Measurements from ENCODE around the gene CACNA2D1. TPM values are rescaled to one million over a fixed set of nuclear protein-coding genes. Genes with fewer than 3 reads are reported as not detected.

Gene CACNA2D1
- total RNA-seq, 1 experiment from 2014 or later, result 9.8 TPM

DNA sequence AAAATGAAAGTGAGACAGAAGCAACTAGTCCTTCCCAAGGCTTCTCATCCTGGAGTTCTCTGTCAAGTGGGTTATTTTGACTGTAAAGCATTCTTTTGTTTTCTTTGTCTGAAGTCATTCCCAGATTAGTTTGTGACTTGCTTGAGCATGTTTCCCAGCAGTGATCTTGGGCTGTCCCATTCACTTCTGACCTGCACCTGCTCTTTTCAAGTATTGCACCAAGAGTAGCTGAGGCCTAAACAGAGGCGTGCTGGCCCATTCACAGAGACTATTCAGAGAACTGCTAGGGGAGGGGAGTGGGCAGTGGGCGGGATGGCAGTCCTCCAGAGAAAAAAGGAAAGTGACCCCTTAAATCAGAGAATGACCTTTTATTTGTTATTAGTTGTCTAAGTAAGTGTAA lies 61.3 kb downstream of the CACNA2D1 start:
- Histone ChIP-seq H3K9me3 (ENCODE audit: control insufficient read depth, insufficient read depth, low read depth, low read length) (no peaks in the 10 kb centered on the region), H3K36me3 (ENCODE audit: control insufficient read depth, insufficient read depth, low read length) (no peaks in the 10 kb centered on the region), H3K27me3 (ENCODE audit: control insufficient read depth, insufficient read depth, low read length) (no peaks in the 10 kb centered on the region), H3K4me1 (ENCODE audit: control insufficient read depth, insufficient read depth, low read length) (no peaks in the 10 kb centered on the region), H3K27ac (ENCODE audit: low read length) (no peak overlapping the region), H3K4me3 (ENCODE audit: low read depth in 2 of 2, low read length in 2 of 2) (no peak overlapping the region)
- no peak for DNase-seq (ENCODE audit: low read depth, low spot score)
- no peak for ATAC-seq
- TF ChIP-seq, protein P1, sequence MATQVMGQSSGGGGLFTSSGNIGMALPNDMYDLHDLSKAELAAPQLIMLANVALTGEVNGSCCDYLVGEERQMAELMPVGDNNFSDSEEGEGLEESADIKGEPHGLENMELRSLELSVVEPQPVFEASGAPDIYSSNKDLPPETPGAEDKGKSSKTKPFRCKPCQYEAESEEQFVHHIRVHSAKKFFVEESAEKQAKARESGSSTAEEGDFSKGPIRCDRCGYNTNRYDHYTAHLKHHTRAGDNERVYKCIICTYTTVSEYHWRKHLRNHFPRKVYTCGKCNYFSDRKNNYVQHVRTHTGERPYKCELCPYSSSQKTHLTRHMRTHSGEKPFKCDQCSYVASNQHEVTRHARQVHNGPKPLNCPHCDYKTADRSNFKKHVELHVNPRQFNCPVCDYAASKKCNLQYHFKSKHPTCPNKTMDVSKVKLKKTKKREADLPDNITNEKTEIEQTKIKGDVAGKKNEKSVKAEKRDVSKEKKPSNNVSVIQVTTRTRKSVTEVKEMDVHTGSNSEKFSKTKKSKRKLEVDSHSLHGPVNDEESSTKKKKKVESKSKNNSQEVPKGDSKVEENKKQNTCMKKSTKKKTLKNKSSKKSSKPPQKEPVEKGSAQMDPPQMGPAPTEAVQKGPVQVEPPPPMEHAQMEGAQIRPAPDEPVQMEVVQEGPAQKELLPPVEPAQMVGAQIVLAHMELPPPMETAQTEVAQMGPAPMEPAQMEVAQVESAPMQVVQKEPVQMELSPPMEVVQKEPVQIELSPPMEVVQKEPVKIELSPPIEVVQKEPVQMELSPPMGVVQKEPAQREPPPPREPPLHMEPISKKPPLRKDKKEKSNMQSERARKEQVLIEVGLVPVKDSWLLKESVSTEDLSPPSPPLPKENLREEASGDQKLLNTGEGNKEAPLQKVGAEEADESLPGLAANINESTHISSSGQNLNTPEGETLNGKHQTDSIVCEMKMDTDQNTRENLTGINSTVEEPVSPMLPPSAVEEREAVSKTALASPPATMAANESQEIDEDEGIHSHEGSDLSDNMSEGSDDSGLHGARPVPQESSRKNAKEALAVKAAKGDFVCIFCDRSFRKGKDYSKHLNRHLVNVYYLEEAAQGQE (IDR thresholded peaks at IDR 0.05; ENCODE audit: insufficient read depth in 1 of 2, low read depth in 2 of 2, low read length in 1 of 2), result no peak
- TF ChIP-seq POLR2AphosphoS5 (IDR thresholded peaks at IDR 0.05; ENCODE audit: low read depth, low read length), result no peak
- TF ChIP-seq, protein P2, sequence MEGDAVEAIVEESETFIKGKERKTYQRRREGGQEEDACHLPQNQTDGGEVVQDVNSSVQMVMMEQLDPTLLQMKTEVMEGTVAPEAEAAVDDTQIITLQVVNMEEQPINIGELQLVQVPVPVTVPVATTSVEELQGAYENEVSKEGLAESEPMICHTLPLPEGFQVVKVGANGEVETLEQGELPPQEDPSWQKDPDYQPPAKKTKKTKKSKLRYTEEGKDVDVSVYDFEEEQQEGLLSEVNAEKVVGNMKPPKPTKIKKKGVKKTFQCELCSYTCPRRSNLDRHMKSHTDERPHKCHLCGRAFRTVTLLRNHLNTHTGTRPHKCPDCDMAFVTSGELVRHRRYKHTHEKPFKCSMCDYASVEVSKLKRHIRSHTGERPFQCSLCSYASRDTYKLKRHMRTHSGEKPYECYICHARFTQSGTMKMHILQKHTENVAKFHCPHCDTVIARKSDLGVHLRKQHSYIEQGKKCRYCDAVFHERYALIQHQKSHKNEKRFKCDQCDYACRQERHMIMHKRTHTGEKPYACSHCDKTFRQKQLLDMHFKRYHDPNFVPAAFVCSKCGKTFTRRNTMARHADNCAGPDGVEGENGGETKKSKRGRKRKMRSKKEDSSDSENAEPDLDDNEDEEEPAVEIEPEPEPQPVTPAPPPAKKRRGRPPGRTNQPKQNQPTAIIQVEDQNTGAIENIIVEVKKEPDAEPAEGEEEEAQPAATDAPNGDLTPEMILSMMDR (IDR thresholded peaks at IDR 0.05), result no peak
- no peak for TF ChIP-seq TCF7L2 (IDR thresholded peaks at IDR 0.05; ENCODE audit: low read depth, low read length)
- no peak for TF ChIP-seq SIN3A (IDR thresholded peaks at IDR 0.05; ENCODE audit: borderline replicate concordance, insufficient read depth, low read depth, low read length)
- CTCF ChIA-PET, result no interaction called here
- in situ Hi-C loops (cut with HindIII; ENCODE audit: low pct_unique_long_range_greater_than_20kb, low sequenced_read_pairs) (no loop called here), intact Hi-C loops (cut with micrococcal nuclease; ENCODE audit: unreplicated experiment) (no loop called here)
- no TSS peak for BruUV-seq (replicated peaks)
- POLR2A ChIA-PET, result no interaction called here

- no peaks in the 10 kb centered on the region for H3K27me3 ChIP-seq (ENCODE audit: control insufficient read depth, insufficient read depth, low read length)
- ChIA-PET POLR2A (no interaction called here), CTCF (no interaction called here)
- TF ChIP-seq POLR2AphosphoS5 (IDR thresholded peaks at IDR 0.05; ENCODE audit: low read depth, low read length) (no peak), TCF7L2 (IDR thresholded peaks at IDR 0.05; ENCODE audit: low read depth, low read length) (no peak), SIN3A (IDR thresholded peaks at IDR 0.05; ENCODE audit: borderline replicate concordance, insufficient read depth, low read depth, low read length) (no peak)
- no peak for DNase-seq (ENCODE audit: low read depth, low spot score)
- BruUV-seq (replicated peaks), result no TSS peak
- in situ Hi-C loops (cut with HindIII; ENCODE audit: low pct_unique_long_range_greater_than_20kb, low sequenced_read_pairs), result no loop called here
- intact Hi-C loops (cut with micrococcal nuclease; ENCODE audit: unreplicated experiment), result no loop called here
- no peak overlapping the region for H3K4me3 ChIP-seq (ENCODE audit: low read depth in 2 of 2, low read length in 2 of 2)
- H3K4me1 ChIP-seq (ENCODE audit: control insufficient read depth, insufficient read depth, low read length), result no peaks in the 10 kb centered on the region; the same call in 1 of the 2 replicates
- ATAC-seq, result no peak
- no peaks in the 10 kb centered on the region for H3K36me3 ChIP-seq (ENCODE audit: control insufficient read depth, insufficient read depth, low read length)
- no peak overlapping the region for H3K27ac ChIP-seq (ENCODE audit: low read length)
- H3K9me3 ChIP-seq (ENCODE audit: control insufficient read depth, insufficient read depth, low read depth, low read length), result no peaks in the 10 kb centered on the region
Observed at GRCh38 chr7:82376739-82377138, 66.8 kb downstream of the CACNA2D1 start.

DNA sequence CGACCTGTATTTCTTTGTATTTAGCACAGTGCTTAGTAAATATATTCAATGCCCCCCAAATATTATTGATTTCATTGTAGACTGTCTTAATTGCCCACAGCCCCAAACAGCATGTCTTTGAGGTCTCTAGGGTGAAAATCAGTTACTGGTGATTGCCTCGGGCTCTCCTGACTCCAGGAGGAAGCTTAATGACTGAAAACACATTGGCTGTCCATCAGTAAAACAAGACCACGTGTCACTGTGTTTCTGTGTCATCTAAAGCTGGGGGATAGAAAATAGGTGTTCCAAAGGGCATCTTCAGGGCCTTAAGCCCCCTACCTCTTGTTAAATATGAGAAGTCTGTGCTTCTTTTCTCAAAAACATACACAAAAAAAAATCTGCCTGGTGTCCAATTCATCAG lies 67.9 kb downstream of the CACNA2D1 start:
- intact Hi-C loops (cut with micrococcal nuclease; ENCODE audit: unreplicated experiment) (no loop called here), in situ Hi-C loops (cut with HindIII; ENCODE audit: low pct_unique_long_range_greater_than_20kb, low sequenced_read_pairs) (no loop called here)
- H3K27ac ChIP-seq (ENCODE audit: low read length), result no peak overlapping the region
- DNase-seq (ENCODE audit: low read depth, low spot score), result no peak
- TF ChIP-seq, protein P2 (IDR thresholded peaks at IDR 0.05), result no peak
- TF ChIP-seq, protein P1 (IDR thresholded peaks at IDR 0.05; ENCODE audit: insufficient read depth in 1 of 2, low read depth in 2 of 2, low read length in 1 of 2), result no peak
- TF ChIP-seq POLR2AphosphoS5 (IDR thresholded peaks at IDR 0.05; ENCODE audit: low read depth, low read length), result no peak
- TF ChIP-seq TCF7L2 (IDR thresholded peaks at IDR 0.05; ENCODE audit: low read depth, low read length), result no peak
- no peak for TF ChIP-seq SIN3A (IDR thresholded peaks at IDR 0.05; ENCODE audit: borderline replicate concordance, insufficient read depth, low read depth, low read length)
- ChIA-PET POLR2A (interaction anchor here (0.9 kb wide), 1 partner anchor 8 kb away, joined by 3 read pairs; no protein-coding TSS in a partner anchor), CTCF (no interaction called here)
- BruUV-seq (replicated peaks), result no TSS peak
- no peaks in the 10 kb centered on the region; the same call in 1 of the 2 replicates for H3K4me1 ChIP-seq (ENCODE audit: control insufficient read depth, insufficient read depth, low read length)
- no peak for ATAC-seq
- no peaks in the 10 kb centered on the region for H3K9me3 ChIP-seq (ENCODE audit: control insufficient read depth, insufficient read depth, low read depth, low read length)
- no peaks in the 10 kb centered on the region for H3K27me3 ChIP-seq (ENCODE audit: control insufficient read depth, insufficient read depth, low read length)
- no peak overlapping the region for H3K4me3 ChIP-seq (ENCODE audit: low read depth in 2 of 2, low read length in 2 of 2)
- no peaks in the 10 kb centered on the region for H3K36me3 ChIP-seq (ENCODE audit: control insufficient read depth, insufficient read depth, low read length)
